NT2/D1 (cell line): ENCODE results near the gene NT5E.

Experiments
- DNase-seq: peaks from one replicate; pipeline ENCODE4 v3.0.0-alpha.2; 2011; ENCODE audit warnings: low read depth, low spot score
- H3K27me3 ChIP-seq: 2 replicates; pipeline ENCODE4 v1.6.0; 2011; ENCODE audit warnings: mild to moderate bottlenecking; ENCODE audit not compliant: insufficient read length, insufficient read depth
- H3K36me3 ChIP-seq: 2 replicates; pipeline ENCODE4 v1.6.1; 2011; ENCODE audit warnings: mild to moderate bottlenecking, low read length, mixed read lengths; ENCODE audit not compliant: insufficient read depth, insufficient read length
- H3K4me1 ChIP-seq: 2 replicates; pipeline ENCODE4 v1.5.1; 2011; ENCODE audit not compliant: insufficient read depth, insufficient read length
- H3K4me3 ChIP-seq: 2 replicates; pipeline ENCODE4 v1.5.1; 2011; ENCODE audit warnings: low read depth; ENCODE audit not compliant: insufficient read length
- H3K9ac ChIP-seq: 2 replicates; pipeline ENCODE4 v1.6.0; 2011; ENCODE audit warnings: low read depth; ENCODE audit not compliant: insufficient read length
- H3K9me3 ChIP-seq: 2 replicates; pipeline ENCODE4 v1.5.1; 2011; ENCODE audit warnings: mild to moderate bottlenecking, low read length; ENCODE audit not compliant: insufficient read depth
- SUZ12 ChIP-seq: IDR thresholded peaks from 2 replicates; pipeline ENCODE4 v1.6.1; 2011; ENCODE audit not compliant: insufficient read length, insufficient read depth; ENCODE audit errors: extremely low read depth
- YY1 ChIP-seq: IDR thresholded peaks from 2 replicates; pipeline ENCODE4 v1.6.1; 2011; ENCODE audit not compliant: insufficient read length, insufficient read depth
- ZNF274 ChIP-seq: IDR thresholded peaks from 2 replicates; pipeline ENCODE4 v1.6.1; 2011; ENCODE audit warnings: mild to moderate bottlenecking, low read depth, low read length

NT5E gene

GRCh38 chr6:85417336-85417735, 32.5 kb upstream of the NT5E start:
- Histone ChIP-seq H3K27me3 (no peaks in the 10 kb centered on the region), H3K36me3 (no peaks in the 10 kb centered on the region), H3K4me1 (no peaks in the 10 kb centered on the region), H3K9me3 (no peaks in the 10 kb centered on the region), H3K4me3 (no peak overlapping the region), H3K9ac (no peak overlapping the region)
- no peak for TF ChIP-seq ZNF274
- no peak for DNase-seq

- H3K4me1 ChIP-seq, result no peaks in the 10 kb centered on the region
- TF ChIP-seq SUZ12 (no peak), YY1 (no peak), ZNF274 (no peak)
- H3K36me3 ChIP-seq, result no peaks in the 10 kb centered on the region
- H3K4me3 ChIP-seq, result no peak overlapping the region
- H3K9me3 ChIP-seq, result no peaks in the 10 kb centered on the region
- H3K27me3 ChIP-seq, result no peaks in the 10 kb centered on the region
- no peak overlapping the region for H3K9ac ChIP-seq
- DNase-seq, result no peak
Measured at GRCh38 chr6:85418059-85418458, 31.8 kb upstream of the NT5E start.

GRCh38 chr6:85419046-85419759, 30.7 kb upstream of the NT5E start:
- no peak for DNase-seq
- Histone ChIP-seq H3K4me3 (no peak overlapping the region), H3K9me3 (no peaks in the 10 kb centered on the region), H3K36me3 (no peaks in the 10 kb centered on the region), H3K9ac (no peak overlapping the region), H3K27me3 (no peaks in the 10 kb centered on the region), H3K4me1 (no peaks in the 10 kb centered on the region)
- TF ChIP-seq YY1 (no peak), SUZ12 (no peak), ZNF274 (no peak)

- H3K4me3 ChIP-seq, result no peak overlapping the region
- TF ChIP-seq ZNF274 (no peak), YY1 (no peak), SUZ12 (no peak)
- H3K27me3 ChIP-seq, result no peaks in the 10 kb centered on the region
Measured at GRCh38 chr6:85420551-85420950, 29.3 kb upstream of the NT5E start.

GRCh38 chr6:85421181-85421580, 28.7 kb upstream of the NT5E start:
- TF ChIP-seq SUZ12 (no peak), YY1 (no peak), ZNF274 (no peak)
- H3K9ac ChIP-seq, result no peak overlapping the region
- H3K36me3 ChIP-seq, result no peaks in the 10 kb centered on the region
- no peak for DNase-seq
- H3K9me3 ChIP-seq, result no peaks in the 10 kb centered on the region
- H3K4me1 ChIP-seq, result no peaks in the 10 kb centered on the region
- no peak overlapping the region for H3K4me3 ChIP-seq
- no peaks in the 10 kb centered on the region for H3K27me3 ChIP-seq

More at GRCh38 chr6:85420551-85420950, 29.3 kb upstream of the NT5E start:
- Histone ChIP-seq H3K9ac (no peak overlapping the region), H3K9me3 (no peaks in the 10 kb centered on the region), H3K36me3 (no peaks in the 10 kb centered on the region), H3K4me1 (no peaks in the 10 kb centered on the region)
- DNase-seq, result no peak

- H3K9me3 ChIP-seq, result no peaks in the 10 kb centered on the region
- DNase-seq, result no peak
- no peaks in the 10 kb centered on the region for H3K27me3 ChIP-seq
- H3K9ac ChIP-seq, result no peak overlapping the region
- H3K4me1 ChIP-seq, result no peaks in the 10 kb centered on the region
- H3K36me3 ChIP-seq, result no peaks in the 10 kb centered on the region
- H3K4me3 ChIP-seq, result no peak overlapping the region
- no peak for TF ChIP-seq ZNF274
- TF ChIP-seq SUZ12, result no peak
- no peak for TF ChIP-seq YY1
Measured at GRCh38 chr6:85421972-85422371, 27.9 kb upstream of the NT5E start.

GRCh38 chr6:85422996-85423395, 26.9 kb upstream of the NT5E start:
- TF ChIP-seq ZNF274 (no peak), YY1 (no peak), SUZ12 (no peak)
- H3K4me1 ChIP-seq, result no peaks in the 10 kb centered on the region
- H3K9me3 ChIP-seq, result no peaks in the 10 kb centered on the region

More at GRCh38 chr6:85422996-85423395, 26.9 kb upstream of the NT5E start:
- no peak for DNase-seq
- no peaks in the 10 kb centered on the region for H3K36me3 ChIP-seq
- no peak overlapping the region for H3K4me3 ChIP-seq
- H3K9ac ChIP-seq, result no peak overlapping the region
- no peaks in the 10 kb centered on the region for H3K27me3 ChIP-seq
